Neural progenitor cell (in vitro differentiated cells): Measurements from ENCODE around the gene STKLD1. TPM values are rescaled to one million over a fixed set of nuclear protein-coding genes. Genes with fewer than 3 reads are reported as not detected.
A peak's percentile ranks its signal among the peaks of the same experiment; 100 is the strongest.

Experiments used
- DNase-seq: peaks from one replicate; pipeline ENCODE4 v3.0.0-alpha.2; 2016; ENCODE audit warnings: low spot score
- H2AFZ ChIP-seq: fragments of 200-600 bp; sonication (generic); replicated peaks from 2 replicates; pipeline ENCODE4 v1.6.1; 2016; ENCODE audit warnings: antibody characterized with exemption
- H3F3A ChIP-seq: fragments of 200-600 bp; sonication (generic); 2 replicates; pipeline ENCODE4 v1.6.1; 2016; ENCODE audit warnings: antibody characterized with exemption, low read depth
- H3K27ac ChIP-seq: fragments of 200-600 bp; sonication (generic); 2 replicates; pipeline ENCODE4 v1.5.1; 2016; ENCODE audit warnings: mild to moderate bottlenecking
- H3K27me3 ChIP-seq: fragments of 200-600 bp; sonication (generic); 2 replicates; pipeline ENCODE4 v1.6.1; 2016; ENCODE audit warnings: mild to moderate bottlenecking, moderate library complexity
- H3K36me3 ChIP-seq: fragments of 200-600 bp; sonication (generic); 2 replicates; pipeline ENCODE4 v1.5.1; 2016
- H3K4me1 ChIP-seq: fragments of 200-600 bp; sonication (generic); 2 replicates; pipeline ENCODE4 v1.6.1; 2016; ENCODE audit warnings: mixed run types
- H3K4me2 ChIP-seq: fragments of 200-600 bp; sonication (generic); 2 replicates; pipeline ENCODE4 v1.6.1; 2016
- H3K4me3 ChIP-seq: fragments of 200-600 bp; sonication (generic); 2 replicates; pipeline ENCODE4 v1.5.1; 2016
- H3K79me2 ChIP-seq: fragments of 200-600 bp; sonication (generic); 2 replicates; pipeline ENCODE4 v1.6.1; 2016; ENCODE audit warnings: low read depth
- H3K9ac ChIP-seq: fragments of 200-600 bp; sonication (generic); 2 replicates; pipeline ENCODE4 v1.6.1; 2016
- H3K9me3 ChIP-seq: fragments of 200-600 bp; sonication (generic); 2 replicates; pipeline ENCODE4 v1.5.1; 2016; ENCODE audit warnings: low read depth
- H4K20me1 ChIP-seq: fragments of 200-600 bp; sonication (generic); 2 replicates; pipeline ENCODE4 v1.6.1; 2016; ENCODE audit warnings: low read depth
- H3K27ac Mint-ChIP-seq: 3 replicates; pipeline ENCODE4 v1.8.0; 2021; ENCODE audit warnings: mixed read lengths
- H3K27me3 Mint-ChIP-seq: 2 replicates; pipeline ENCODE4 v1.8.0; 2022; ENCODE audit warnings: low read depth, mild to moderate bottlenecking, inconsistent platforms, moderate library complexity, mixed read lengths; ENCODE audit not compliant: insufficient read depth
- H3K36me3 Mint-ChIP-seq: 3 replicates; pipeline ENCODE4 v1.8.0; 2021; ENCODE audit warnings: mixed read lengths
- H3K4me1 Mint-ChIP-seq: 3 replicates; pipeline ENCODE4 v1.8.0; 2021; ENCODE audit warnings: mixed read lengths
- H3K4me3 Mint-ChIP-seq: 3 replicates; pipeline ENCODE4 v1.8.0; 2021; ENCODE audit warnings: mild to moderate bottlenecking, moderate library complexity, mixed read lengths
- H3K9me3 Mint-ChIP-seq: 3 replicates; pipeline ENCODE4 v1.8.0; 2020; ENCODE audit warnings: mixed read lengths
- CTCF ChIP-seq: fragments of 200-600 bp; sonication (generic); IDR thresholded peaks from 2 replicates; pipeline ENCODE4 v1.5.1; 2017; ENCODE audit warnings: antibody characterized with exemption, mild to moderate bottlenecking
- EZH2 ChIP-seq: fragments of 200-600 bp; sonication (generic); IDR thresholded peaks from 2 replicates; pipeline ENCODE4 v1.6.1; 2017; ENCODE audit warnings: antibody characterized with exemption, mild to moderate bottlenecking, moderate library complexity
- EZH2phosphoT487 ChIP-seq: fragments of 200-600 bp; sonication (generic); IDR thresholded peaks from 2 replicates; pipeline ENCODE4 v1.6.1; 2017; ENCODE audit warnings: antibody characterized with exemption
- total RNA-seq: library from RNA; depleted of rRNA; stranded (reverse); fragments of >200 nt; gene quantifications from 2 replicates; pipeline ENCODE4 v1.2.3, GENCODE V29; 2015; ENCODE audit warnings: low replicate concordance

The STKLD1 gene
- total RNA-seq, 1 donor from 2014 or later = 0.58 TPM

- Histone ChIP-seq H3K79me2 (no peaks in the 10 kb centered on the region), H3K9me3 (no peaks in the 10 kb centered on the region), H3K27ac (no peak overlapping the region), H3K4me3 (no peak overlapping the region), H3K9ac (no peak overlapping the region), H3K4me2 (no peak overlapping the region), H3K27me3 (no peaks in the 10 kb centered on the region), H4K20me1 (peaks cover 6% of the 10 kb centered on the region), H3K36me3 (no peaks in the 10 kb centered on the region), H2AFZ (no peak overlapping the region), H3K4me1 (no peaks in the 10 kb centered on the region), H3F3A (peaks cover 8% of the 10 kb centered on the region)
- no peak for TF ChIP-seq EZH2phosphoT487
- no peak for TF ChIP-seq EZH2
- no peak for TF ChIP-seq CTCF
- H3K4me1 Mint-ChIP-seq = no peaks in the 10 kb centered on the region
- H3K27ac Mint-ChIP-seq = no peak overlapping the region
- H3K36me3 Mint-ChIP-seq = peaks cover 11% of the 10 kb centered on the region
- H3K27me3 Mint-ChIP-seq = peaks cover 2% of the 10 kb centered on the region
- no peak for DNase-seq
- H3K9me3 Mint-ChIP-seq = no peaks in the 10 kb centered on the region
- no peak overlapping the region for H3K4me3 Mint-ChIP-seq
Measured at GRCh38 chr9:133402689-133403088, 26.5 kb downstream of the STKLD1 start.

GRCh38 chr9:133403766-133404453 lies 27.7 kb downstream of the STKLD1 start:
- Mint-ChIP-seq H3K4me1 (no peaks in the 10 kb centered on the region), H3K4me3 (no peak overlapping the region), H3K27ac (no peak overlapping the region), H3K36me3 (peaks cover 11% of the 10 kb centered on the region), H3K27me3 (no peaks in the 10 kb centered on the region), H3K9me3 (no peaks in the 10 kb centered on the region)
- H3K27me3 ChIP-seq = no peaks in the 10 kb centered on the region
- H3K4me3 ChIP-seq = no peak overlapping the region
- DNase-seq = peak; percentile 47
- no peak overlapping the region for H3K9ac ChIP-seq
- H2AFZ ChIP-seq = no peak overlapping the region
- no peak overlapping the region for H3K4me2 ChIP-seq
- no peaks in the 10 kb centered on the region for H3K79me2 ChIP-seq
- TF ChIP-seq EZH2 (no peak), CTCF (peak; percentile 52), EZH2phosphoT487 (no peak)
- H3K9me3 ChIP-seq = no peaks in the 10 kb centered on the region
- H3F3A ChIP-seq = peaks cover 10% of the 10 kb centered on the region
- no peaks in the 10 kb centered on the region for H3K36me3 ChIP-seq
- H3K4me1 ChIP-seq = no peaks in the 10 kb centered on the region
- H3K27ac ChIP-seq = no peak overlapping the region
- H4K20me1 ChIP-seq = peaks cover 6% of the 10 kb centered on the region

DNA sequence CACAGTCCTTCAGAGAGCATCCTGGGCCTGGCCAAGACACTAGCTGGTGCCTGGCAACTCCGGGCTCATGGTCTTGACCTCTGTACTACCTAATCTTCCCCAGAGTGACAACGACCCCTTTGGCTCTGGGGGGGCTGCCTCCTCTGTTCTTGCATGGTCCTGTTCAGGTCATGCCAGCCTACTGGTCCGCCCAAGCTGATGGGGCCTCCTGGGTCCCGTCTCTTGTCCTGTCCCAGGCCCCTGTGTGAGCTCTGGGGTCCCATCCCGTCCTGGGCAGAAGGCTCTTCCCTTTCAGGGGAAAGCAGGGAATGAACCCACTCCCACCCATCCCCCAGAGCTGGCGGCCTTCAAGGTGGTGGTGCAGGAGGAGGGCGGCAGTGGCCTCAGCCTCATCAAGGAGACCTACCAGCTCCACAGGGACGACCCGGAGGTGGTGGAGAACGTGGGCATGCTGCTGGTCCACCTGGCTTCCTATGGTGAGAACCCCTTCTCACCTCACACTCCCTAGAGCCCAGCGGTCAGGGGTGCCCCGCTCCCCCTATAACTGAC lies 28.4 kb downstream of the STKLD1 start:
- no peak for DNase-seq
- Mint-ChIP-seq H3K27me3 (no peaks in the 10 kb centered on the region), H3K4me3 (no peak overlapping the region)

More for the DNA sequence above, 28.4 kb downstream of the STKLD1 start:
- H3K36me3 ChIP-seq = no peaks in the 10 kb centered on the region
- no peaks in the 10 kb centered on the region for H3K9me3 ChIP-seq
- H2AFZ ChIP-seq = no peak overlapping the region
- H3K27me3 ChIP-seq = no peaks in the 10 kb centered on the region
- no peak overlapping the region for H3K4me3 ChIP-seq
- H3F3A ChIP-seq = peaks cover 10% of the 10 kb centered on the region
- H3K4me1 Mint-ChIP-seq = no peaks in the 10 kb centered on the region
- H3K36me3 Mint-ChIP-seq = peaks cover 11% of the 10 kb centered on the region
- peaks cover 6% of the 10 kb centered on the region for H4K20me1 ChIP-seq
- no peak overlapping the region for H3K9ac ChIP-seq
- TF ChIP-seq EZH2 (no peak), EZH2phosphoT487 (no peak), CTCF (no peak)
- no peak overlapping the region for H3K27ac Mint-ChIP-seq
- H3K79me2 ChIP-seq = no peaks in the 10 kb centered on the region
- no peak overlapping the region for H3K27ac ChIP-seq
- H3K4me2 ChIP-seq = no peak overlapping the region
- H3K4me1 ChIP-seq = no peaks in the 10 kb centered on the region
- no peaks in the 10 kb centered on the region for H3K9me3 Mint-ChIP-seq
